Panc1 (cell line): ENCODE measurements around the gene TGM1. TPM values are rescaled to one million over a fixed set of nuclear protein-coding genes. Genes with fewer than 3 reads are reported as not detected.

Source experiments
- ATAC-seq: fragments of 200-7000 bp; cut with Tn5 transposase; 2 replicates; pipeline ENCODE4 v1.9.1; 2020; ENCODE audit warnings: mild to moderate bottlenecking, moderate library complexity
- BruUV-seq: library from RNA; stranded (reverse); fragments of 400-500 nt; replicated peaks from 2 replicates; lab custom pipeline; 2021; lab: Mats Ljungman, UMichigan
- CTCF ChIA-PET: fragments of 300-600 bp; sonication (Branson Sonifier 250); formaldehyde crosslinking; loops from one replicate; lab custom pipeline; 2022; ENCODE audit warnings: antibody characterized with exemption; lab: Charles Lee
- POLR2A ChIA-PET: fragments of 300-600 bp; sonication (Branson Sonifier 250); formaldehyde crosslinking; loops from one replicate; lab custom pipeline; 2022; ENCODE audit warnings: antibody characterized with exemption; lab: Charles Lee
- DNase-seq: peaks from one replicate; pipeline ENCODE4 v3.0.0-alpha.2; 2010; ENCODE audit warnings: low read depth, low spot score
- H3K27ac ChIP-seq: 2 replicates; pipeline ENCODE4 v1.5.1; 2011; ENCODE audit warnings: mild to moderate bottlenecking, low read length, inconsistent platforms
- H3K27me3 ChIP-seq: fragments of 200-500 bp; sonication (Bioruptor generic); 2 replicates; pipeline ENCODE4 v1.6.0; 2014; ENCODE audit warnings: low read length, inconsistent platforms; ENCODE audit not compliant: control insufficient read depth, insufficient read depth
- H3K36me3 ChIP-seq: fragments of 200-500 bp; sonication (Bioruptor generic); 2 replicates; pipeline ENCODE4 v1.5.1; 2014; ENCODE audit warnings: inconsistent platforms, mild to moderate bottlenecking, low read length, moderate library complexity; ENCODE audit not compliant: control insufficient read depth, insufficient read depth
- H3K4me1 ChIP-seq: 2 replicates; pipeline ENCODE4 v1.5.1; 2011; ENCODE audit warnings: inconsistent platforms, mild to moderate bottlenecking, low read length, moderate library complexity; ENCODE audit not compliant: control insufficient read depth, insufficient read depth
- H3K4me3 ChIP-seq, 2 experiments: 2 replicates each; pipeline ENCODE4 v1.5.1; 2011 to 2012; ENCODE audit warnings: low read depth in 2 of 2, low read length in 2 of 2, mild to moderate bottlenecking in 2 of 2, inconsistent platforms in 1 of 2, moderate library complexity in 1 of 2
- H3K9me3 ChIP-seq: fragments of 200-500 bp; sonication (Bioruptor generic); 2 replicates; pipeline ENCODE4 v1.5.1; 2014; ENCODE audit warnings: low read depth, mild to moderate bottlenecking, inconsistent platforms, low read length, moderate library complexity; ENCODE audit not compliant: control insufficient read depth, insufficient read depth
- POLR2AphosphoS5 ChIP-seq: IDR thresholded peaks from 2 replicates; pipeline ENCODE4 v1.6.1; 2012; ENCODE audit warnings: mild to moderate bottlenecking, low read depth, low read length, moderate library complexity
- SIN3A ChIP-seq: IDR thresholded peaks from 2 replicates; pipeline ENCODE4 v1.6.1; 2012; ENCODE audit warnings: low read depth, mild to moderate bottlenecking, low read length, moderate library complexity, borderline replicate concordance; ENCODE audit not compliant: insufficient read depth
- TCF7L2 ChIP-seq: IDR thresholded peaks from 2 replicates; pipeline ENCODE4 v1.6.1; 2011; ENCODE audit warnings: mild to moderate bottlenecking, low read depth, low read length, inconsistent platforms
- in situ Hi-C: cut with HindIII; loops from 2 replicates; pipeline ENCODE4 v1.10.0; 2016; ENCODE audit warnings: low sequenced_read_pairs, low pct_unique_long_range_greater_than_20kb
- intact Hi-C: fragments of 100-400 bp; cut with micrococcal nuclease; formaldehyde crosslinking; loops from one replicate; pipeline ENCODE4 v1.10.0; 2022; ENCODE audit not compliant: unreplicated experiment
- total RNA-seq: library from RNA; stranded (reverse); gene quantifications from one replicate; pipeline ENCODE4 v1.2.1, GENCODE V29; 2021; ENCODE audit not compliant: unreplicated experiment
- TF ChIP-seq, protein P1 (sequence below), 2 experiments: IDR thresholded peaks; 2 replicates each; pipeline ENCODE4 v1.6.1; 2011 to 2012; ENCODE audit warnings: low read depth in 2 of 2, control low read depth in 1 of 2, low read length in 1 of 2, mild to moderate bottlenecking in 1 of 2, moderate library complexity in 1 of 2; ENCODE audit not compliant: insufficient read depth in 1 of 2
- TF ChIP-seq, protein P2 (sequence below): fragments of 450-650 bp; IDR thresholded peaks from 2 replicates; pipeline ENCODE4 v1.5.1; 2017; ENCODE audit warnings: mild to moderate bottlenecking

TGM1 gene
- total RNA-seq, 1 experiment from 2014 or later = 2.3 TPM

DNA sequence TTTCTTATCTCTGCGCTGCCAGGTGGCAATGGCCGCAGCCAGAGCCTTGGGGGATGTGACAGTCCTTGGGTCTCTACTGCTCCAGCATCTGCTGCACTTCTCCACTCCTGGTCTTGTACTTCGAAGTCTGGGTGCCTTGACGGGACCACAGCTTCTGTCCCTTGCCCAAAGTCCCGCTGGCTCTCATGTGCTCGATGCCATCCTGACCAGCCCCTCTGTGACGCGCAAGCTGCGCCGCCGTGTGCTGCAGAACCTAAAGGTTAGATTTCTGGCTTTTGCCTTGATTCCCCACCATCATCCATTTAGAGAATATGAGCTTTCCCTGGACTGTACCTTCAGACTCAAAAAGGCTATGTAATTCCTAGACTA is 41.0 kb upstream of the TGM1 start:
- in situ Hi-C loops = no loop called here
- POLR2A ChIA-PET = no interaction called here
- Histone ChIP-seq H3K4me1 (peaks cover 7% of the 10 kb centered on the region; the same call in 1 of the 2 replicates), H3K27ac (no peak overlapping the region), H3K9me3 (no peaks in the 10 kb centered on the region), H3K4me3 (no peak overlapping the region), H3K36me3 (peaks cover 9% of the 10 kb centered on the region; the same call in 1 of the 2 replicates), H3K27me3 (no peaks in the 10 kb centered on the region)
- intact Hi-C loops = no loop called here
- no peak for TF ChIP-seq SIN3A
- TF ChIP-seq TCF7L2 = no peak
- TF ChIP-seq POLR2AphosphoS5 = no peak
- TF ChIP-seq, protein P1, sequence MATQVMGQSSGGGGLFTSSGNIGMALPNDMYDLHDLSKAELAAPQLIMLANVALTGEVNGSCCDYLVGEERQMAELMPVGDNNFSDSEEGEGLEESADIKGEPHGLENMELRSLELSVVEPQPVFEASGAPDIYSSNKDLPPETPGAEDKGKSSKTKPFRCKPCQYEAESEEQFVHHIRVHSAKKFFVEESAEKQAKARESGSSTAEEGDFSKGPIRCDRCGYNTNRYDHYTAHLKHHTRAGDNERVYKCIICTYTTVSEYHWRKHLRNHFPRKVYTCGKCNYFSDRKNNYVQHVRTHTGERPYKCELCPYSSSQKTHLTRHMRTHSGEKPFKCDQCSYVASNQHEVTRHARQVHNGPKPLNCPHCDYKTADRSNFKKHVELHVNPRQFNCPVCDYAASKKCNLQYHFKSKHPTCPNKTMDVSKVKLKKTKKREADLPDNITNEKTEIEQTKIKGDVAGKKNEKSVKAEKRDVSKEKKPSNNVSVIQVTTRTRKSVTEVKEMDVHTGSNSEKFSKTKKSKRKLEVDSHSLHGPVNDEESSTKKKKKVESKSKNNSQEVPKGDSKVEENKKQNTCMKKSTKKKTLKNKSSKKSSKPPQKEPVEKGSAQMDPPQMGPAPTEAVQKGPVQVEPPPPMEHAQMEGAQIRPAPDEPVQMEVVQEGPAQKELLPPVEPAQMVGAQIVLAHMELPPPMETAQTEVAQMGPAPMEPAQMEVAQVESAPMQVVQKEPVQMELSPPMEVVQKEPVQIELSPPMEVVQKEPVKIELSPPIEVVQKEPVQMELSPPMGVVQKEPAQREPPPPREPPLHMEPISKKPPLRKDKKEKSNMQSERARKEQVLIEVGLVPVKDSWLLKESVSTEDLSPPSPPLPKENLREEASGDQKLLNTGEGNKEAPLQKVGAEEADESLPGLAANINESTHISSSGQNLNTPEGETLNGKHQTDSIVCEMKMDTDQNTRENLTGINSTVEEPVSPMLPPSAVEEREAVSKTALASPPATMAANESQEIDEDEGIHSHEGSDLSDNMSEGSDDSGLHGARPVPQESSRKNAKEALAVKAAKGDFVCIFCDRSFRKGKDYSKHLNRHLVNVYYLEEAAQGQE (IDR thresholded peaks at IDR 0.05; ENCODE audit: insufficient read depth in 1 of 2, low read depth in 2 of 2, low read length in 1 of 2) = no peak
- TF ChIP-seq, protein P2, sequence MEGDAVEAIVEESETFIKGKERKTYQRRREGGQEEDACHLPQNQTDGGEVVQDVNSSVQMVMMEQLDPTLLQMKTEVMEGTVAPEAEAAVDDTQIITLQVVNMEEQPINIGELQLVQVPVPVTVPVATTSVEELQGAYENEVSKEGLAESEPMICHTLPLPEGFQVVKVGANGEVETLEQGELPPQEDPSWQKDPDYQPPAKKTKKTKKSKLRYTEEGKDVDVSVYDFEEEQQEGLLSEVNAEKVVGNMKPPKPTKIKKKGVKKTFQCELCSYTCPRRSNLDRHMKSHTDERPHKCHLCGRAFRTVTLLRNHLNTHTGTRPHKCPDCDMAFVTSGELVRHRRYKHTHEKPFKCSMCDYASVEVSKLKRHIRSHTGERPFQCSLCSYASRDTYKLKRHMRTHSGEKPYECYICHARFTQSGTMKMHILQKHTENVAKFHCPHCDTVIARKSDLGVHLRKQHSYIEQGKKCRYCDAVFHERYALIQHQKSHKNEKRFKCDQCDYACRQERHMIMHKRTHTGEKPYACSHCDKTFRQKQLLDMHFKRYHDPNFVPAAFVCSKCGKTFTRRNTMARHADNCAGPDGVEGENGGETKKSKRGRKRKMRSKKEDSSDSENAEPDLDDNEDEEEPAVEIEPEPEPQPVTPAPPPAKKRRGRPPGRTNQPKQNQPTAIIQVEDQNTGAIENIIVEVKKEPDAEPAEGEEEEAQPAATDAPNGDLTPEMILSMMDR = no peak
- DNase-seq (no peak), ATAC-seq (no peak)
- BruUV-seq = no TSS peak
- CTCF ChIA-PET = no interaction called here

DNA sequence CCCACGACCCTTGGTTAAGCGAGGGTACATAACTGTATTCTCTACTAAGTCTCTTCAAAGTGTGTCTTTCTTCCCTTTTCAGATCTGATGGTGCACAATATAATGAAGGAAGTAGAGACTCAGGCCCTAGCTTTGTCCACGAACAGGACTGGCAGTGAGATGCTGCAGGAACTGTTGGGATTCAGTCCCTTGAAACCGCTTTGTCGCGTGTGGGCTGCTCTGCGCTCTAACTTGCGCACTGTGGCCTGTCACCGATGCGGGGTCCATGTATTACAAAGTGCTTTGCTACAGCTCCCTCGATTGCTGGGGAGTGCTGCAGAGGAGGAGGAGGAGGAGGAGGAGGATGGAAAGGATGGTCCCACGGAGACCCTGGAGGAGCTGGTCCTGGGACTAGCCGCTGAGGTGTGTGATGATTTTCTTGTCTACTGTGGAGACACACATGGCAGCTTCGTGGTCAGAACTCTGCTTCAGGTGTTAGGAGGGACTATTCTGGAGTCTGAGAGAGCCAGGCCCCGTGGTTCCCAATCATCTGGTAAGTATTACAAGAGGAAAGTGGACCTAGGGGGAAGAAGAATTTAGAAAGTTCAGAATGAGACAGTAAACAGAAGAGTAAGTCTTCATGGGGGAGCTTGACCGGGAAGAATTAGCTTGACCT is 37.5 kb upstream of the TGM1 start:
- in situ Hi-C loops (no loop called here), intact Hi-C loops (no loop called here)
- BruUV-seq = no TSS peak
- no peak for DNase-seq
- H3K27ac ChIP-seq = peak overlapping the region; percentile 77
- peak overlapping the region; percentile 89 to 92 for H3K4me3 ChIP-seq
- H3K36me3 ChIP-seq = peaks cover 9% of the 10 kb centered on the region; the same call in 1 of the 2 replicates
- H3K4me1 ChIP-seq = peaks cover 7% of the 10 kb centered on the region; the same call in 1 of the 2 replicates
- TF ChIP-seq POLR2AphosphoS5 (no peak), SIN3A (no peak), TCF7L2 (no peak)
- TF ChIP-seq, protein P1 (IDR thresholded peaks at IDR 0.05; ENCODE audit: insufficient read depth in 1 of 2, low read depth in 2 of 2, low read length in 1 of 2) = no peak
- TF ChIP-seq, protein P2 = no peak
- no peaks in the 10 kb centered on the region for H3K27me3 ChIP-seq
- POLR2A ChIA-PET = interaction anchor here (0.6 to 0.7 kb wide), 3 partner anchors 53 to 58 kb away, joined by 3 to 4 read pairs (median 3); partner anchors contain the start of gene TINF2
- no peaks in the 10 kb centered on the region for H3K9me3 ChIP-seq
- no peak for ATAC-seq
- CTCF ChIA-PET = interaction anchor here (0.6 kb wide), 1 partner anchor 69 kb away, joined by 12 read pairs; no protein-coding TSS in a partner anchor
